Fibroblast of mammary gland (primary cell): ENCODE data around the gene LIMA1.

ENCODE experiments used
- DNase-seq: peaks from one replicate; pipeline ENCODE4 v3.0.0-alpha.2; 2010; ENCODE audit warnings: low read depth
- H3K4me3 ChIP-seq: 2 replicates; pipeline ENCODE4 v1.5.1; 2011; ENCODE audit warnings: low read depth, mild to moderate bottlenecking, low read length, moderate library complexity; ENCODE audit not compliant: control insufficient read depth
- TF ChIP-seq, protein P1 (sequence below): conservative IDR thresholded peaks from 2 replicates; pipeline ENCODE4 v1.5.1; 2011; ENCODE audit warnings: low read depth, low read length, inconsistent platforms; ENCODE audit not compliant: control insufficient read depth, insufficient read depth

Gene LIMA1

DNA sequence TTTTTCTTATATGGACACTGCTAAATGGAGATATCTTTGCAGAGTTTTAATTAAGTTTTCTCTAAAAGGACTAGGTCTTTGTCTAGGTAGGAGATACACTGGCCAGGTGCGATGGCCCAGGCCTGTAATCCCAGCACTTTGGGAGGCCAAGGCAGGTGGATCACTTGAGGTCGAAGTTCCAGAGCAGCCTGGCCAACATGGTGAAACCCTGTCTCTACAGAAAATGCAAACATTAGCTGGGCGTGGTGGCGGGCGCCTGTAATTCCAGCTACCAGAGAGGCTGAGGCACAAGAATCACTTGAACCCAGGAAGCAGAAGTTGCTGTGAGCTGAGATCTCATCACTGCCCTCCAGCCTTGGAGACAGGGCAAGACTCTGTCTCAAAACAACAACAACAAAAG lies 99.1 kb downstream of the LIMA1 start:
- TF ChIP-seq, protein P1, sequence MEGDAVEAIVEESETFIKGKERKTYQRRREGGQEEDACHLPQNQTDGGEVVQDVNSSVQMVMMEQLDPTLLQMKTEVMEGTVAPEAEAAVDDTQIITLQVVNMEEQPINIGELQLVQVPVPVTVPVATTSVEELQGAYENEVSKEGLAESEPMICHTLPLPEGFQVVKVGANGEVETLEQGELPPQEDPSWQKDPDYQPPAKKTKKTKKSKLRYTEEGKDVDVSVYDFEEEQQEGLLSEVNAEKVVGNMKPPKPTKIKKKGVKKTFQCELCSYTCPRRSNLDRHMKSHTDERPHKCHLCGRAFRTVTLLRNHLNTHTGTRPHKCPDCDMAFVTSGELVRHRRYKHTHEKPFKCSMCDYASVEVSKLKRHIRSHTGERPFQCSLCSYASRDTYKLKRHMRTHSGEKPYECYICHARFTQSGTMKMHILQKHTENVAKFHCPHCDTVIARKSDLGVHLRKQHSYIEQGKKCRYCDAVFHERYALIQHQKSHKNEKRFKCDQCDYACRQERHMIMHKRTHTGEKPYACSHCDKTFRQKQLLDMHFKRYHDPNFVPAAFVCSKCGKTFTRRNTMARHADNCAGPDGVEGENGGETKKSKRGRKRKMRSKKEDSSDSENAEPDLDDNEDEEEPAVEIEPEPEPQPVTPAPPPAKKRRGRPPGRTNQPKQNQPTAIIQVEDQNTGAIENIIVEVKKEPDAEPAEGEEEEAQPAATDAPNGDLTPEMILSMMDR = no peak

DNA sequence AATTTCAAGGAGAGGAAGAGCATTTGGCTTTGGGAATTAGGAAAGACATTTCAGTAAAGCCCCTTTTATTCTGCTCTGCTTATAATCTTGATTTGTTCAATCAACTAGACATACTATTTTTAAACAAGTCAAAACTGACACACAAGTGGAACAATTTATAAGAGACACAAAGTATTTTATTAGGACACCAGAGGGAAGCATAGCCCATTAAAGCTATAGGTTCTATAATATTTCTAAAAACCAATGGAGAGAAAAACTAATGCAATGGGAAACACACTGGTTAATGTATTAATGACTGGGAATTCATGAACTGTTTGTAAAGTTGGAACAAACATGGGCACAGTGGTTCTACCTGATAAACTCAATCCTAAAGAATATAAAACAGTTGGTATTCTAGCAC lies 100.9 kb downstream of the LIMA1 start:
- no peak for DNase-seq
- TF ChIP-seq, protein P1 = no peak
- H3K4me3 ChIP-seq = no peak overlapping the region

More for the DNA sequence above, 99.1 kb downstream of the LIMA1 start:
- H3K4me3 ChIP-seq = no peak overlapping the region
- DNase-seq = no peak

DNA sequence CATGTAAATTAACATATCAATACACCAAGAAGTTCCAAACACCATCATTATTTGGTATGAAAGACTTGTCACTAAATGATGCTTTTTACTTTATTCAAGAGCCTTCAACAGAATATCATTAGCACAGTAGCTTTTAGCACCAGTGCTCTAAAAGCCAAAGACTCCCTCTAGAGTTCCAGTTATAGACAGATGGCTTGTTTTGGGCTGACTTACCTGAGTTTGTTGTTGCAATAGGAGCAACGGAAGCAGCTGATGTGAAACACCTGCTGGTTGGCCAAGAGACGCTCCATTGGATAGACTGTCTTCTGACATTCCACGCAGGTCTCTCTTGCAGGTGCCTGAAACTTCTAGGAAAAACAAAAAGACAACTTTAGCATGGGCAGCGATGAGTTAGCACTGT lies 101.6 kb downstream of the LIMA1 start:
- DNase-seq = no peak
- TF ChIP-seq, protein P1 = no peak
- no peak overlapping the region for H3K4me3 ChIP-seq

DNA sequence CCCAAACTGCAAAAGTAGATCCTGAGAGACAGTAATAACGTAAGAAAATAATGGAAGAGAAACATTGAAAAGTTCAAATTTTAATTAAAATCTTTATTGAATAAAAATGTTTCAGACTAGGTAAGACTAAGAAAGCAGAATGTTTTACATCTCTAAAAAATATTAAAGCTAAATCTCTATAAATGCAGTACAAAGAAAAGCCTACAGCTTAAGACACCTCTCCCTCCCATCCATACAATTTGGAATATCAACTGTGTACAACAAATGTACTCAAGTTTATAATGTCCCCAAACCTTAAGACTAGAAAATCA lies 107.6 kb downstream of the LIMA1 start:
- no peak overlapping the region for H3K4me3 ChIP-seq
- TF ChIP-seq, protein P1 = no peak
- no peak for DNase-seq

DNA sequence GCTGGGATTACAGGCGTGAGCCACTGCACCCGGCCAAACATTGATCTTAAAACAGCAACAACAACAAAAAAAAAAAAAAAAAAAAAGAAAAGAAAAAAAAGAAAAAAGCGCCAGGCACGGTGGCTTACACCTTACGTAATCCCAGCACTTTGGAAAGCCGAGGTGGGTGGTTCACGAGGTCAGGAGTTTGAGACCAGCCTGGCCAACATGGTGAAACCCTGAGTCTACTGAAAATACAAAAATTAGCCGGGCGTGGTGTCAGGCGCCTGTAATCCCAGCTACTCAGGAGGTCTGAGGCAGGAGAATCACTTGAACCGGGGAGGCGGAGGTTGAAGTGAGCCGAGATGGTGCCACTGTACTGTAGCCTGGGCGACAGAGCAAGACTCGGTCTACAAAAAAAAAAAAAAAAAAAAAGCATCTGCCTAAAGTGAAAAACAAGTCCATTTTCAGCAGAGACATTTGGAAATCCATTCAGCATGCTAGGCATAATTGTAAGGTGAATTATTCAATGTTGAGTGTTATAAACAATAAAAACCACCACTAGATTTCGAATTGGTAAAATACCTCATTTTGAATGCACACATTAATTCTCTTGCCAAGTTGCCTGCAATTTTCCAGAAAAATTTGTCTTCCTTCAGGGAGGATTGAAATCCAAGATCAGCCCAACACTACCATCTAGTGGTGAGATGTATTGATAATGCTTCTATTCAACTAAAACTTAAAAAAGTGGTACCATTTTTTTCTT lies 108.2 kb downstream of the LIMA1 start:
- H3K4me3 ChIP-seq = no peak overlapping the region
- DNase-seq = peak; percentile 84
- TF ChIP-seq, protein P1 = peak; percentile 58

DNA sequence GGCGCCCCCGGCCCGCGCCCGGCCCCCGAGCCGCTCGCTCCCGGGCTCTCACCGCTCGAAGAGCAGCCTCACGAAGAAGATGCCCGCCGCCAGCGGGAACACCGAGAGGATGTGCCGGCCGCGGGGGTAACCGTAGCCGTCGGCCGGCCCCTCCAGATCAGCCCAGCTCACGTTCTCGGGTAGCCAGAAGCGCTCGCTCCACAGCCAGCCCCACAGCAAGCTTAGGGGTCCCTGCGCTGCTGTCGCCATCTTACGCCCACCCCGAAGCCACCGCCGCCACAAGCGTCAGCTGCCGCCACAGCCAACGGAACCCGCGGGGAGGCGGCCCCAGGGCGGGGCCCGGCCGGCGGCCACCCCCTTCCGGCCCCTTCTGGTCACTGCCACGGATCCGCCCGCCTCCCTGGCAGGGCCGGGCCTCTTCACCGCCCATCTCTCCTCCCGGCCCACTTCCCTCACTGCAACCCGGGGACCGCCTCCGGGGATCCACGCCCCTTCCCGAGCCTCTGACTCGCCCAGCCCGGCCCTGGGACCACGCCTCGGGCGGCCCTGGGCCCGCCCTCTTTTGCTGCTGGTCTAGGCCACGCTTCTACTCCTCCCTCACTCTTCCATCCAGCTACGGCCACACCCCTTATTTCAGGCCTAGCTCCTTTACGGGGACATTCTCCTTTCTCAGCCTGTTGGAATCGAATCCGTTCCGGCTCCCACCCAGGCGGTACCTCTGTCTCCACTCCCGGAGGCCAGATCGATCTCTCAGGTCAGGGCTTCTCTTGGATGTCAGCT lies 116.1 kb downstream of the LIMA1 start, which contains the start of gene CERS5:
CERS5 (minus strand) TSS at position 321 of the 780 bp plus-strand sequence; CDS start at position 249, 72 bp downstream.
- TF ChIP-seq, protein P1 = no peak

More for the DNA sequence above, 116.1 kb downstream of the LIMA1 start, which contains the start of gene CERS5:
- peak within 1 kb of the TSS; percentile 71 for H3K4me3 ChIP-seq
- DNase-seq = peak; percentile 97
